NCI-H128 (cell line): ENCODE measurements around the gene VARS1.

Experiments used
- DNase-seq: peaks from one replicate; lab custom pipeline; 2025; ENCODE audit not compliant: unreplicated experiment; lab: John Stamatoyannopoulos, UW

VARS1 gene

GRCh38 chr6:31775633-31776484 lies 19.7 kb downstream of the VARS1 start:
- no peak for DNase-seq

DNA sequence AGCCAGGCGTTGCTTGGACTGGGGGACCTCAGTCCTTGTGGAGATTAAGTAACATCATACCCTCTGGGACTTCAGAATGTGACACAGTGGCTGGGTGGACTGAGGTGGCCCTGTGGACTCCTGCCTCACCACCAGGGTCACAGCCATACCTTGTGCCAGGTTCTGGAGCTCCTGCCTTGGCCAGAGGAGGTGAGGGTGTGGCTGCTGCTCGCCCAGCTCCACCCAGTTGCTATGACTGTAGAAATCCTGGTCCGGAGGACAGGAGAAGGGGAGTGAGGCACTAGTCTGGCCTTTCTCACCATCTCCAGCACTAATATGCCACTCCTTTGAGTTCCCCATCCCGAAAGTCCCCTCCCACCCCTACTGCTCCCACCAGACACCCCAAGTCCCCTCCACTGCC lies 20.4 kb downstream of the VARS1 start:
- DNase-seq: no peak

DNA sequence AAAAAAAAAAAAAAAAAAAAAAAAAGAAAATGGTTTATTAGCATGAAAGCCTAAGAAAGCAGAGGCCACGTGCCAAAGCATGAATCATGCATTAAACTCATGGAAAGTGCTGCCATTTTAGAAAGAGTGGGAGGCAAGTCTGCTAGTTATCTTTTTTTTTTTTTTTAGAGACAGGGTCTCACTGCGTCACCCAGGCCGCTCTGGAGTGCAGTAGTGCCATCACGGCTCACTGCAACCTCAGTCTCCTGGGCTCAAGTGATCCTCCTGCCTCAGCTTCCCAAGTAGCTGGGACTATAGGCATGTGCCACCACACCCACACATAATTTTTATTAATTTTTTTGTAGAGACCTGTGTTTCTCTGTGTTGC lies 23.6 kb downstream of the VARS1 start:
- no peak for DNase-seq

- DNase-seq: no peak
Measured at GRCh38 chr6:31770860-31771259, 24.7 kb downstream of the VARS1 start.

GRCh38 chr6:31769684-31770371 lies 25.7 kb downstream of the VARS1 start:
- no peak for DNase-seq

- DNase-seq: no peak
Measured at GRCh38 chr6:31768363-31769257, 26.9 kb downstream of the VARS1 start.

DNA sequence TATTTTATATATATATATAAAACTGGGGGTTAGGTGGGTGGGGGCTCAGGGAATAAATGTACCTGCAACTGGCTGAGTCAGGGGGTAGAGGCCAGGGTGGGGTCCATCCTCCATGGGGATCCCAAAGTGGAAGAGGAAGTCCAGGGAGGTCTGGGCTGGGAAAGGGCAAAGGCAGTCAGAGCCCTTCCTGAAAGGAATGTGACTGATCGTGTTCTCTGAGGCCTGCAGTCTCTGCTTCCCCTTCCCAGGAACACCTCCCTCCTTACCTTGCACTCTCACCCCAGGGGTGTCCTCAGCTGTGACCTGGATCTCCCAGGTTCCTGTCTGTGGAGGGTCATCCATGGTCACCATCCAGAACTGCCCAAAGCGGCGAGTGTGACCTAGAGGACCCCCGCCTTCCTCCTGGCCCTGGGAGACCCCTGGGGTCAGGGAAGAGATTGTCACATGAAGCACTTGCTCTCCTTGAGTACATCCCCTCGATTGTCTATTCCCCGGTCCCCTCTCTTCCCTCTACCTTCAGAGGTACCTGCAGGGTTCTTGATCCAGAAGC lies 28.4 kb downstream of the VARS1 start:
- DNase-seq: no peak

GRCh38 chr6:31765910-31766794 lies 29.4 kb downstream of the VARS1 start:
- no peak for DNase-seq

- DNase-seq: no peak
Measured at GRCh38 chr6:31765559-31765909, 30.0 kb downstream of the VARS1 start.

GRCh38 chr6:31764198-31764597 lies 31.4 kb downstream of the VARS1 start:
- DNase-seq: no peak

DNA sequence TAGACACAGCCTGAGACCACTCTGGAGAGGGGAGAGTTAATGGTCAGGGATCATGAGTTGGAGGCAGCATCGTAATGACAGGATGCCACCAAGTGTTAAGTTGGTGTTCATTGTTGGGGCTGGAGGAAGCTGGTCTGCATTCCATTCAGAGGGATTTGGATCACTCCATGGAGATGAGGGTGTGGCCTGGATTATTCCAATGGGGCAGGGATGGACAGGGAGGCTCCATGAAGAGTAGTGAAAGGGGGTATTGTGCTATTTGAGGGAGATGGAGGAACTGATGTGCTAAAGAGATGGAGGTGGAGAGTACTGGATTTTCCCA lies 32.0 kb downstream of the VARS1 start:
- DNase-seq: no peak

- DNase-seq: no peak
Measured at GRCh38 chr6:31762878-31763618, 32.5 kb downstream of the VARS1 start.

DNA sequence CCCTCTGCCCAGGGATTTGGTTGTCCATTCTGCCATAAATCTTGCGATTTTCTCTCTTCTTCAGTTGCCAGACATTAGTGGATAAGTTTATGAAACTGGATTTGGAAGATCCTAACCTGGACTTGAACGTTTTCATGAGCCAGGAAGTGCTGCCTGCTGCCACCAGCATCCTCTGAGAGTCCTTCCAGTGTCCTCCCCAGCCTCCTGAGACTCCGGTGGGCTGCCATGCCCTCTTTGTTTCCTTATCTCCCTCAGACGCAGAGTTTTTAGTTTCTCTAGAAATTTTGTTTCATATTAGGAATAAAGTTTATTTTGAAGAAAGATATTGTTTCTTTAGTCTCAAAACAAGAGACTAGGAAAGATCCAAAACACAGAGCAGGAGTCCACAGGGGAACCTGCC lies 33.2 kb downstream of the VARS1 start, which contains the start of gene SAPCD1:
TSS of gene SAPCD1 (plus strand) at position 301 of the 400 bp plus-strand sequence. CDS start 399 bp downstream, outside the sequence.
- no peak for DNase-seq

- DNase-seq: no peak
Measured at GRCh38 chr6:31761343-31761742, 34.2 kb downstream of the VARS1 start.

DNA sequence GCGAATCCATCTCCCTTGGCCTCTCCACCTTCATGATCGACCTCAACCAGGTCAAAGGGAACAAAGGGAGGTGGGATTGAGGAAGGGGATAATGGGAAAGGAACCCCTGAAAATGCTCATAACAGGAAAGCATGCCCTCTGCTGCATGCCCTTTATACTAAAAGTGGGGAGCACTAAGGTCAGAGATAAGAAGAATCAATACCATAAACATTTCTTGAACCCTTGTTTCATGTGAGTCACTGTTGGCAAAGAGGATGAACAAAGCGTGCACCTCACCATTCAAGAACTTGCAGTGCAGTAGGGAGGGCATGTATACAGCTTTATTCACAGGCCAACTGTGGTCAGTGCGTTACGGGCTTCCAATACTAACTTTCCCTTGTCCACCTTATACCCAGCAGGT lies 34.8 kb downstream of the VARS1 start:
- DNase-seq: no peak

- DNase-seq: no peak
Measured at GRCh38 chr6:31758281-31758680, 37.3 kb downstream of the VARS1 start.

- DNase-seq: no peak
Measured at GRCh38 chr6:31752739-31753319, 42.7 kb downstream of the VARS1 start.

DNA sequence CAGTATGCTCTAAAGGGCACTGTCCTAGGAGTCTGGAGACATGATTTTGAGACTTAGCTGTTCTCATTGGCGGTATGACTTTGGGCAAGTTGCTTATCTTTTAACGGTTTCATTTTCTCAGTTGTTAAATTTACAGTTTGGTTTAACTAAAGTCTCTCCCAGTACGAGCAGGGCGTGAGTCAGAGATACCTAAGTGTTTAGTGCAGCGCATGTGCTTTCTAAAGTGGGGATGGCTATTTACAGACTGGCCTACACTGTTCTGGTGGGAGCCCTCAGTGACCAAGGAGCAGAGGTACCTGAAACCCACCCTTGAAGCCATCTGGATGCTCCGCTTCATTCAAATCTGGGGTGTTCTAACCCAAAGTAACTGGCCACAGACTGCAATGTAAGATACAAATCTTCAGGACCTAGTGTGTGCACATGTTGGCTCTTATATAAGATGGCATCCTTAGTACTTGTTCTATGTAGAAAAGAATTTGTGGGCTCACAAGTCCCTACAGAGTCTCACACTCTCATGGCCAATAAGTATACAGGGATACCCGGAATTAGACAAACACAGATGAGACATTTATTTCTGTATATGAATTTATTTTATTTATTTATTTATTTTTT lies 45.0 kb downstream of the VARS1 start:
- no peak for DNase-seq
